Uterus (tissue), 4 donors: ENCODE measurements around the gene SLC2A10. TPM values are rescaled to one million over a fixed set of nuclear protein-coding genes. Genes with fewer than 3 reads are reported as not detected.

Experiments used
- DNase-seq, 2 donors: peaks; one replicate each; pipeline ENCODE4 v3.0.0-alpha.2; 2019 to 2020
- H3K27ac ChIP-seq, 2 donors: fragments of 200-600 bp; sonication (generic); 1 replicate in 1 of 2; 2 replicates in 1 of 2; pipeline ENCODE4 v1.5.1; 2016 to 2018
- H3K27me3 ChIP-seq, 2 donors: fragments of 200-600 bp; sonication (generic); one replicate each; pipeline ENCODE4 v1.5.1; 2018 to 2019; ENCODE audit warnings: control low read depth in 1 of 2
- H3K36me3 ChIP-seq, 2 donors: fragments of 200-600 bp; sonication (generic); one replicate each; pipeline ENCODE4 v1.5.1; 2019; ENCODE audit warnings: control low read depth in 1 of 2
- H3K4me1 ChIP-seq, 2 donors: fragments of 200-600 bp; sonication (generic); one replicate each; pipeline ENCODE4 v1.5.1; 2018 to 2019; ENCODE audit warnings: control low read depth in 1 of 2
- H3K4me3 ChIP-seq, 2 donors: fragments of 200-600 bp; sonication (generic); 1 replicate in 1 of 2; 2 replicates in 1 of 2; pipeline ENCODE4 v1.5.1; 2018 to 2019; ENCODE audit warnings: mild to moderate bottlenecking in 1 of 2
- H3K9me3 ChIP-seq, 2 donors: fragments of 200-600 bp; sonication (generic); one replicate each; pipeline ENCODE4 v1.5.1; 2019; ENCODE audit warnings: control low read depth in 1 of 2
- CTCF ChIP-seq, 4 experiments: fragments of 200-600 bp in 2 of 4; fragments of 450-650 bp in 2 of 4; sonication (generic) in 2 of 4; IDR thresholded peaks; one replicate each; pipeline ENCODE4 v1.5.1; 2016 to 2019; ENCODE audit warnings: antibody characterized with exemption in 4 of 4, mild to moderate bottlenecking in 2 of 4, moderate library complexity in 1 of 4
- POLR2A ChIP-seq, 2 donors: fragments of 450-650 bp; IDR thresholded peaks; one replicate each; pipeline ENCODE4 v1.6.1; 2016; ENCODE audit warnings: antibody characterized with exemption in 2 of 2, mild to moderate bottlenecking in 1 of 2, moderate library complexity in 1 of 2
- intact Hi-C: fragments of 100-400 bp; cut with DNase I; formaldehyde crosslinking; loops from one replicate; pipeline ENCODE4 v1.15.1; 2023; ENCODE audit warnings: low total_unique reads
- total RNA-seq, 4 donors: library from RNA; depleted of rRNA in 3 of 4; stranded (reverse); fragments of >200 nt in 3 of 4; gene quantifications; one replicate each; pipeline versions ENCODE4 v1.1.0 to v1.2.4, GENCODE V29; 2014 to 2023
- donor health status: DM: yes; HTN: yes; CAD: no.

Gene SLC2A10
- 10 to 100 TPM in 2 of 4 donors, 1 to 10 TPM in 2; 1.3 to 32.3 (median 12.6) TPM for total RNA-seq

DNA sequence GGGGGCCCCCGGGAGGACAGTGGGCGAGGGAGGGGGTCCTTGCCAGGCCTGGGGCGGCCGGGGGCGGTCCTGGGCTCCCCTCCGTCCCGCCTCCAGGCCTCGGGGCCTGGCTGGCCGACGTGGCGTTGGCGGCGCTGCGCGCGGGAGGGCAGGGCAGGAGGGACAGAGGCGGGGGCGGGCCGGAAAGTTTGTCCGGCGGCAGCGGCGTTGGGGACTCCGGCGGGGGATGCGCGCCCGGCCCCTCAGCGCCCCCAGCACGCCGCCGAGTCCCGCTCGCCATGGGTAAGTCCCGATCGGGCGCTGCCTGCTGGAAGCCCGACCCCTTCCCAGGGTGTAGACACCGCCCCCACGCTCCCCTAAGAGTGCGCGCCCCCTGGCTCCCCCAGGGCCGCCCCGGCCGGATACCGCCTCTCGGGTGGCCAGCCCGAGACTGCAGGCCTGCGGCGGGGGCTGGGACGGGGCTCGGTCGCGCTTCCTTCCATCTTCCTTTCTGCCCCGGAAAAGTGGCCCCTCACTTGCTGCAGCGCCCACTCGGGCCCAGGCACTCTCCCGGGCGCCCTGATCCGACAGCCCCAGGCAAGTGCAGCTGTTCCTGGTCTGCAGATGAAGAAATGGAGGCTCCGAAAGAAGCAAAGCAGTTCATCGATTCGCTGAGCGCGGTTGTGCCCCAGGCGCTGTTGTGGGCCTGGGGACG lies at the start of gene SLC2A10:
SLC2A10 (plus strand) TSS at position 191 of the 694 bp plus-strand sequence; CDS start at position 279, 88 bp downstream.
- no peaks in the 10 kb centered on the region for H3K4me1 ChIP-seq
- H3K4me3 ChIP-seq, result peak within 1 kb of the TSS; percentile 51 to 57
- TF ChIP-seq CTCF (IDR thresholded peaks at IDR 0.05) (peak in 3 of 4 experiments; percentile 9 to 32 (median 23)), POLR2A (IDR thresholded peaks at IDR 0.05) (peak in 1 of 2 donors; percentile 51)
- intact Hi-C loops, result no loop called here
- no peaks in the 10 kb centered on the region for H3K27me3 ChIP-seq
- peak within 1 kb of the TSS; percentile 71 to 79 for H3K27ac ChIP-seq
- peak; percentile 54 to 71 for DNase-seq
- no peaks in the 10 kb centered on the region for H3K9me3 ChIP-seq
- H3K36me3 ChIP-seq, result no peaks in the 10 kb centered on the region

- Histone ChIP-seq H3K36me3 (no peaks in the 10 kb centered on the region), H3K4me3 (no peak overlapping the region)
These were observed 49.0 kb upstream of the SLC2A10 start for GRCh38 chr20:46660487-46660886.

DNA sequence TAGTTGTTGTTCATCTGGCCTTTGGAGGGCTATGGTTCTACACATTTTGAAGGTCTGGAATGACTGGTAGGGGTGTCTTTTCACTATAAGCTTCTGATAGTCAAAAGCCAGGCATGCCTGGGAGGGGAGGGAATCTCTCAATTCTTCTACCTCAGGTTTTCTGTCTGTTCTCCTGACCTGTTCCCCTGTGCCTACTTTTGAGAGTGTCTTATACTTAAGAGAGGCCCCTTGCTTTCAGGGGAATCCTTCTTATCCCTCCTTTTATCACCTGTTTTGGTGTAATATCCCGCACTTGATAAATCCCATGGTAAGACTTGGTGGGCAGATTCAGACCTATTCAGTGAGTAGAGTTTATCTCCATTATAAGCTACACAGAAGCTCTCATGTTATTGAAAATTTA lies 47.8 kb upstream of the SLC2A10 start:
- intact Hi-C loops, result no loop called here
- Histone ChIP-seq H3K27me3 (no peaks in the 10 kb centered on the region), H3K36me3 (no peaks in the 10 kb centered on the region), H3K4me3 (no peak overlapping the region), H3K4me1 (no peaks in the 10 kb centered on the region), H3K9me3 (no peaks in the 10 kb centered on the region), H3K27ac (no peak overlapping the region)
- no peak for TF ChIP-seq POLR2A (IDR thresholded peaks at IDR 0.05)
- TF ChIP-seq CTCF (IDR thresholded peaks at IDR 0.05), result no peak
- DNase-seq, result no peak

More at GRCh38 chr20:46660487-46660886, 49.0 kb upstream of the SLC2A10 start:
- intact Hi-C loops, result no loop called here
- no peaks in the 10 kb centered on the region for H3K9me3 ChIP-seq
- no peaks in the 10 kb centered on the region for H3K4me1 ChIP-seq
- peaks cover 0 to 2% of the 10 kb centered on the region in 2 donors for H3K27me3 ChIP-seq
- TF ChIP-seq POLR2A (IDR thresholded peaks at IDR 0.05), result no peak
- no peak for TF ChIP-seq CTCF (IDR thresholded peaks at IDR 0.05)
- no peak overlapping the region for H3K27ac ChIP-seq
- DNase-seq, result no peak

DNA sequence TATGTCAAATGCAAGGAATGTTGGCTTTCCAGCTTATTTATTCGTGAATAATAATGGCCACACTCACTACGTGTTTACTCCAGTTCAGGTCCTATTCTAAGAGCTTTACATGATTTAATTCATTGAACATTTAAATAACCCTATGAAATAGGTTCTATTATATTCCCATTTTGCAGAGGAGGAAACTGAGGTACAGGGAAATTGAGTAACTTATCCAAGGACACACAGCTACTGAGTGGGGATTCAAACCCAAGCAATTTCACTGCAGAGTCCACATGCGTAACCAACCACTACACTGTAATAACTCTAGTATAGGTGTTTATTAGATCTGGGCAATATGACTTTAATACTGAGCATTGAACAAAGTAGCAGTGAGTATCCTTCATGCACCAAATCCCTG lies 45.9 kb upstream of the SLC2A10 start:
- no peak for DNase-seq
- Histone ChIP-seq H3K27me3 (no peaks in the 10 kb centered on the region), H3K9me3 (no peaks in the 10 kb centered on the region), H3K4me3 (no peak overlapping the region), H3K4me1 (no peaks in the 10 kb centered on the region), H3K36me3 (no peaks in the 10 kb centered on the region), H3K27ac (no peak overlapping the region)
- intact Hi-C loops, result no loop called here
- TF ChIP-seq CTCF (IDR thresholded peaks at IDR 0.05) (no peak), POLR2A (IDR thresholded peaks at IDR 0.05) (no peak)

- H3K4me1 ChIP-seq, result no peaks in the 10 kb centered on the region
- no peaks in the 10 kb centered on the region for H3K36me3 ChIP-seq
- H3K27me3 ChIP-seq, result no peaks in the 10 kb centered on the region
- DNase-seq, result no peak
- no peak overlapping the region for H3K4me3 ChIP-seq
- no peak overlapping the region for H3K27ac ChIP-seq
- TF ChIP-seq CTCF (IDR thresholded peaks at IDR 0.05) (no peak), POLR2A (IDR thresholded peaks at IDR 0.05) (no peak)
- no peaks in the 10 kb centered on the region for H3K9me3 ChIP-seq
- intact Hi-C loops, result no loop called here
These were observed 43.8 kb upstream of the SLC2A10 start for GRCh38 chr20:46665602-46666001.
